GM21423 (cell line): Measurements from ENCODE around the gene ODAD4.
"Not testable (repeated sequence)": the region's sequence is repeated elsewhere in the genome, so short reads cannot be mapped to it uniquely, and the experiment has no call there.

ENCODE experiments used
- ATAC-seq: cut with Tn5 transposase; IDR thresholded peaks from one replicate; pipeline ENCODE4 v1.9.1; 2021; ENCODE audit warnings: mild to moderate bottlenecking, moderate library complexity; ENCODE audit not compliant: unreplicated experiment

The ODAD4 gene

GRCh38 chr17:41913798-41914197 lies 16.6 kb upstream of the ODAD4 start:
- ATAC-seq, result no peak

- ATAC-seq, result no peak
These were observed 16.1 kb upstream of the ODAD4 start for GRCh38 chr17:41914358-41914766.

GRCh38 chr17:41915020-41915419 lies 15.4 kb upstream of the ODAD4 start:
- ATAC-seq, result no peak

GRCh38 chr17:41915566-41915965 lies 14.9 kb upstream of the ODAD4 start:
- no peak for ATAC-seq

- no peak for ATAC-seq
These were observed 13.2 kb upstream of the ODAD4 start for GRCh38 chr17:41917192-41917591.

GRCh38 chr17:41917679-41918313 lies 12.6 kb upstream of the ODAD4 start:
- no peak for ATAC-seq

GRCh38 chr17:41918314-41919164 lies 11.9 kb upstream of the ODAD4 start, which contains the start of gene ACLY:
Gene ACLY, minus strand, starts transcription at chr17:41918951. Its CDS starts 5,078 bp downstream, at chr17:41913873.
- peak; percentile 94 for ATAC-seq

GRCh38 chr17:41919165-41919817 lies 11.1 kb upstream of the ODAD4 start:
- ATAC-seq, result no peak

- ATAC-seq, result no peak
These were observed 10.4 kb upstream of the ODAD4 start for GRCh38 chr17:41919840-41920579.

- ATAC-seq, result no peak
These were observed 9.8 kb upstream of the ODAD4 start for GRCh38 chr17:41920580-41920955.

GRCh38 chr17:41925991-41926590 lies 4.3 kb upstream of the ODAD4 start:
- ATAC-seq, result no peak

GRCh38 chr17:41928693-41929251 lies 1.6 kb upstream of the ODAD4 start:
- no peak for ATAC-seq

- ATAC-seq, result peak; percentile 17
These were observed 378 bp downstream of the ODAD4 start for GRCh38 chr17:41930833-41931156.

GRCh38 chr17:41931715-41932114 lies 1.3 kb downstream of the ODAD4 start:
- ATAC-seq, result not testable (repeated sequence)

- no peak for ATAC-seq
These were observed 2.5 kb downstream of the ODAD4 start for GRCh38 chr17:41932816-41933389.

GRCh38 chr17:41935641-41936040 lies 5.2 kb downstream of the ODAD4 start:
- ATAC-seq, result no peak

- no peak for ATAC-seq
These were observed 7.8 kb downstream of the ODAD4 start for GRCh38 chr17:41937970-41938954.

- ATAC-seq, result no peak
These were observed 8.8 kb downstream of the ODAD4 start for GRCh38 chr17:41939044-41939692.
